ENCODE data around the gene DDN. TPM values are rescaled to one million over a fixed set of nuclear protein-coding genes. Genes with fewer than 3 reads are reported as not detected.

Gene DDN
- total and polyA plus RNA-seq, 8 donors: 0.03 to 0.12 (median 0.06) TPM; not detected in 3

DNA sequence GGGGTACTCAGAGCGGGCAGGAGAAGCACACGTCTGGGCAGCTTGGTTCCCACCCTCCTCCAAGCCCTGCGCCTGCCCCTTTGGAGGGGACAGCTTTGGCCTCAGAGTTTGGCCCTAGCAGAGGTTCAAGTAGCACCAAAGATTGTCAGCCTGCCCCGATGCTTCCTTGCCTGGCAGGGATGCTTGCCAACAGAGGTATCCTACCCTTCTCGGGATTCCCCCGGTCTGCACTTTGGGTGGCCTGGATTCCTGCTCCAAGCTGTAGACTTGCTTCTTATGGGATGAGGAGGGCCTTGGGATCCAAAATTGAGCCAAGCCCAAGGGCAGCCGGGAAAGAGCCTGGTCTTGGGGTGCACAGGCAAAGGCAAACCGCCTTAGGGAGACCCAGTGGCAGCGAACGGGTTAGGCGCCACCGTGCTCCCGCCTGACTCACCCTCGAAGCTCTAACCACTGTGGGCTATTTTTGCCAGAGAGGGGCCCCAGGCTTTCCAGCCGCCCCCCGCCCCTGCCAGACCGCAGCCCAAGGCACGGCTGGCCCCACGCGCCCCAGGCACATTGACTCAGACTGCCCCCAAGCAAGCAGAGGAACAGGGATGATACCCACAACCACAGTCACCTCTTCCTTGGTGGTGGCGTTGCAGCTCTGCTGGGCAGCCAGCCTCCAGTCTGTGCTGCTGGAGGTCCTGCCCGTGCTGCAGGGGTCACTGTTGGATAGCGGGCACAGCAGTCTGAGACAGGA is 26.8 kb downstream of the DDN start:
- no peaks in the 10 kb centered on the region for H3K4me1 ChIP-seq
- no peaks in the 10 kb centered on the region for H3K9me3 ChIP-seq
- no peak overlapping the region for H3K4me3 ChIP-seq
- intact Hi-C loops (cut with DNase I): no loop called here
- ATAC-seq (no peak), DNase-seq (no peak), FAIRE-seq (no peak)
- H3K36me3 ChIP-seq: no peaks in the 10 kb centered on the region
- 13 to 16% methylated on average over 23 of the region's 23 CpGs for WGBS, 2 donors
- H3K27me3 ChIP-seq: peaks cover 0 to 15% (median 3%) of the 10 kb centered on the region in 4 donors
- no peak overlapping the region for H3K27ac ChIP-seq
- TF ChIP-seq, protein P1, sequence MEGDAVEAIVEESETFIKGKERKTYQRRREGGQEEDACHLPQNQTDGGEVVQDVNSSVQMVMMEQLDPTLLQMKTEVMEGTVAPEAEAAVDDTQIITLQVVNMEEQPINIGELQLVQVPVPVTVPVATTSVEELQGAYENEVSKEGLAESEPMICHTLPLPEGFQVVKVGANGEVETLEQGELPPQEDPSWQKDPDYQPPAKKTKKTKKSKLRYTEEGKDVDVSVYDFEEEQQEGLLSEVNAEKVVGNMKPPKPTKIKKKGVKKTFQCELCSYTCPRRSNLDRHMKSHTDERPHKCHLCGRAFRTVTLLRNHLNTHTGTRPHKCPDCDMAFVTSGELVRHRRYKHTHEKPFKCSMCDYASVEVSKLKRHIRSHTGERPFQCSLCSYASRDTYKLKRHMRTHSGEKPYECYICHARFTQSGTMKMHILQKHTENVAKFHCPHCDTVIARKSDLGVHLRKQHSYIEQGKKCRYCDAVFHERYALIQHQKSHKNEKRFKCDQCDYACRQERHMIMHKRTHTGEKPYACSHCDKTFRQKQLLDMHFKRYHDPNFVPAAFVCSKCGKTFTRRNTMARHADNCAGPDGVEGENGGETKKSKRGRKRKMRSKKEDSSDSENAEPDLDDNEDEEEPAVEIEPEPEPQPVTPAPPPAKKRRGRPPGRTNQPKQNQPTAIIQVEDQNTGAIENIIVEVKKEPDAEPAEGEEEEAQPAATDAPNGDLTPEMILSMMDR (IDR thresholded peaks at IDR 0.05): no peak

DNA sequence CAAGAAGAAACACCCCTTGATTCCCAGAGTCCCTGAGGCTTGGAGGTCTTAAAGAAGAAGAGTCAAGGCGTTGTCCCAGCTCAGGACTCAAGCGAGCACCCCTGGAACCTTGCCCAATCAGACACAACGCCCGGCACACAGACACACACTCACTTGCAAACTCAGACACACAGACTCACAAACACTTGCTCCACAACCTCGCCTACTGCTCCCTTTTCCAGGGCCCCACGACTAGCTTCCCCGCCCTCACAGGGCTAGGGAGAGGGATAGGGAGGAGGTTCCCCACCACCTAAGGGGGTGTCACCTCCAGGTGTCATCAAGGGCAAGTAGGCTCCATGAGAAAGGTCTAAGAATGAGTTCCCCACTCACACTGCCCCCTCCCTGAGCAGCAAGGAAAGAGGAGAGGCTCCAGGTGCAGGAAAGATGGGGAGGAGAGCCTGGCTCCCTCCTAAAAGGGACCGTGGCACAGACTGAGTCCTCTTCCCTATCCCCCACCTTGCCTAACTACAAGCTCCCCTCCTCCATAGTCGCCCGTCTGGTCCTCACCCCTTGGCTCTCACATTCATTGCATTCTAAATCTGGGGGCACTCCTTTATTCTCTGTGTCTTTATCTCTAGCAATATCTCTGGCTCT is 28.4 kb downstream of the DDN start:
- intact Hi-C loops (cut with DNase I): no loop called here
- no peaks in the 10 kb centered on the region for H3K9me3 ChIP-seq
- no peaks in the 10 kb centered on the region for H3K4me1 ChIP-seq
- no peak overlapping the region for H3K27ac ChIP-seq
- FAIRE-seq: no peak
- TF ChIP-seq, protein P1 (IDR thresholded peaks at IDR 0.05): no peak
- ATAC-seq: no peak
- peaks cover 0 to 9% (median 3%) of the 10 kb centered on the region in 4 donors for H3K27me3 ChIP-seq
- 37 to 49% methylated on average over 9 to 10 of the region's 10 CpGs for WGBS, 2 donors
- peak overlapping the region in 1 of 4 donors; percentile 30 for H3K4me3 ChIP-seq
- H3K36me3 ChIP-seq: no peaks in the 10 kb centered on the region
- no peak for DNase-seq

DNA sequence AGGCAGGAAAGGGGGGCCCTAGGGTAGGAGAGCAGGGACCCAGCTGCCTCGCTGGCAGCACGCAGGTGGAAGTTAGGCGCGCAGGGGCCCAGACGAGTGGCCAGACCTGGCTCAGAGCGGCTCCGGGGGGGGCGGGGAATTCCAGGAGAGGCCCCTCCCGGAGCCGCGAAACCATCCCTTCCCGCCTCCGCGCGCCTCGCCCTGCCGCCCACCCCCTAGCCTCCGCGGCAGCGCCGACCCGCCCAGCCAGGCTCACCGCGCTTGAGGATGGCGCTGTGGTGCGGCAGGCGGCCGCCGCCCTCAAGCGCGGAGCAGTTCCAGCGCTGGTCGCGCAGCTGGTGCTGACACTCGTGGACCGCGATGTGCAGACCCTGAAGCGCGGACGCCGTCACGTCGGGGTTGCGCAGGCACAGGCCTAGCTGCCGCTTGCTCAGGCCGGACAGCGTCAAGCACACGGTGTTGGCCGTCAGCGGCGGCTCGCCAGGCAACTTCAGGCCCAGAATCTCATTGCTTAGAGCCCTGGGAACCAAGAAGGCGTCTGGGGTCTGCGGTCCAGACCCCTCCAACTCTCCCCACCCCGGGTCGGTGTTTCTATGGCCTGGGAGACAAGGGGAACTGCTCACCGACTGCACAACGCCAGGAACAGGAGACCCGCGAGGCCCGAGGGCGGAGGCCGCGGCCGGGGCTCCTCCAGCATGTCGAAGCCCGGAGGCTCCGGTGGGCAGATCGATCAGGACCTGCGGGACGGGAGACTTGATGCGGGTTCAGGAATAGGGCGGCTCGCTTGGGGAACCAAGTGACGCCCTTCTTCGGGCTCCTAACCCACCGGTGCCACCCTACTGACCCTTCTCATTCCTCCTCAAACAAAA is 29.1 kb downstream of the DDN start:
- 28 to 29% methylated on average over 70 to 77 of the region's 77 CpGs for WGBS, 2 donors
- Histone ChIP-seq H3K27me3 (peaks cover 0 to 9% (median 3%) of the 10 kb centered on the region in 4 donors), H3K4me1 (no peaks in the 10 kb centered on the region), H3K4me3 (no peak overlapping the region), H3K36me3 (no peaks in the 10 kb centered on the region), H3K9me3 (no peaks in the 10 kb centered on the region), H3K27ac (no peak overlapping the region)
- ATAC-seq (peak in 3 of 4 donors; percentile 20 to 46 (median 35)), DNase-seq (peak in 1 of 6 donors; percentile 62), FAIRE-seq (no peak)
- intact Hi-C loops (cut with DNase I): no loop called here
- TF ChIP-seq, protein P1 (IDR thresholded peaks at IDR 0.05): no peak

DNA sequence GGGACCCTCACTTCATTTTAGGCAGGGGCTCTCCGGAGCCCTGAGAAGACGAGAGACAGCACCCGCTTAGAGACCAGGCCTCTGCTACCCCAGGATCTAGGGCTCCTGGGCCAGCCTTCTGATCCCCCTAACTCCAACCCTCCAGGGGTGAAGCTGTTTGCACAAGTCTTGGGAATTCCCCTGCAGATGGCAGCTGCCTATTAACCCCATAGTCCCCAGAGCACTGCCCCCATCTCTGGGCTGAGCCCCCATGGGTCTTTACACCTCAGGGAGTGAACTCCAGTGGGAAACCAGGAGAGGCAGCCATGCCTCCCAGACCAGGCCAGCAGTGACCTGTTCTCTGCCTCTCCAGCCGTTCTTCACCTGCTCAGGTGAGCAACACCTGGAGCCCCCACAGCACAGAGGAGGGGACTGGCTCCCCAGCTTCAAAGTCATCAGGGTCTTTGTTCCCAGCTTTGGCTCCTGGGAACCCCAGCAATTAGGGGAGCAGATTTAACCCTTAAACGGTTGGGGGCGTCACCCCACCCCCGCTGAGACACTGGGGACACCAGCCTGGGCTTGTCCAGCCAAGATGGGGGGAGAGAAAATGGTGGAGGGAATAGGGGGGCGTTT is 29.9 kb downstream of the DDN start:
- H3K27me3 ChIP-seq: peaks cover 0 to 9% (median 3%) of the 10 kb centered on the region in 4 donors
- no peak for ATAC-seq
- no peak for DNase-seq
- no peaks in the 10 kb centered on the region for H3K9me3 ChIP-seq
- no peaks in the 10 kb centered on the region for H3K4me1 ChIP-seq
- no peak for FAIRE-seq
- H3K36me3 ChIP-seq: no peaks in the 10 kb centered on the region
- intact Hi-C loops (cut with DNase I): no loop called here
- WGBS, 2 donors: 51 to 56% methylated on average over 8 of the region's 8 CpGs
- no peak overlapping the region for H3K27ac ChIP-seq
- H3K4me3 ChIP-seq: no peak overlapping the region
- TF ChIP-seq, protein P1 (IDR thresholded peaks at IDR 0.05): no peak

Data from pancreas (tissue), 10 donors.